GM12865 (cell line): ENCODE measurements around the gene TMPRSS9.
"Not testable (repeated sequence)": the region's sequence is repeated elsewhere in the genome, so short reads cannot be mapped to it uniquely, and the experiment has no call there.

Experiments used
- DNase-seq: peaks from one replicate; pipeline ENCODE4 v3.0.0; 2010; ENCODE audit warnings: low read depth
- H3K4me3 ChIP-seq: 2 replicates; pipeline ENCODE4 v1.5.1; 2011; ENCODE audit warnings: mild to moderate bottlenecking, low read depth, low read length, control low read depth
- CTCF ChIP-seq: IDR thresholded peaks from 2 replicates; pipeline ENCODE4 v1.5.1; 2011; ENCODE audit warnings: low read length, control low read depth, low read depth, inconsistent platforms; ENCODE audit not compliant: insufficient read depth; ENCODE audit errors: missing control alignments

TMPRSS9 gene

GRCh38 chr19:2469102-2469914 lies 109.2 kb downstream of the TMPRSS9 start:
- no peak for TF ChIP-seq CTCF
- DNase-seq, result peak; percentile 87
- H3K4me3 ChIP-seq, result no peak overlapping the region

GRCh38 chr19:2469915-2470200 lies 109.8 kb downstream of the TMPRSS9 start:
- DNase-seq, H3K4me3 ChIP-seq: not testable (repeated sequence)

- H3K4me3 ChIP-seq, result peak overlapping the region; percentile 98
- peak; percentile 88 for TF ChIP-seq CTCF
- DNase-seq, result peak; percentile 92
Measured at GRCh38 chr19:2474232-2475017, 114.4 kb downstream of the TMPRSS9 start.

GRCh38 chr19:2475018-2475701 lies 115.1 kb downstream of the TMPRSS9 start:
- TF ChIP-seq CTCF, result no peak
- H3K4me3 ChIP-seq, result peak overlapping the region; percentile 98
- peak; percentile 83 for DNase-seq
